Measurements from ENCODE around the gene NT5C3B.
A peak's percentile ranks its signal among the peaks of the same experiment; 100 is the strongest.

The NT5C3B gene

GRCh38 chr17:41864498-41864835, 28.4 kb upstream of the NT5C3B start (continued):
- no peak for TF ChIP-seq ZNF654 (tag by site-specific recombination; IDR thresholded peaks at IDR 0.05; ENCODE audit: low read depth)
- TF ChIP-seq, protein P1, sequence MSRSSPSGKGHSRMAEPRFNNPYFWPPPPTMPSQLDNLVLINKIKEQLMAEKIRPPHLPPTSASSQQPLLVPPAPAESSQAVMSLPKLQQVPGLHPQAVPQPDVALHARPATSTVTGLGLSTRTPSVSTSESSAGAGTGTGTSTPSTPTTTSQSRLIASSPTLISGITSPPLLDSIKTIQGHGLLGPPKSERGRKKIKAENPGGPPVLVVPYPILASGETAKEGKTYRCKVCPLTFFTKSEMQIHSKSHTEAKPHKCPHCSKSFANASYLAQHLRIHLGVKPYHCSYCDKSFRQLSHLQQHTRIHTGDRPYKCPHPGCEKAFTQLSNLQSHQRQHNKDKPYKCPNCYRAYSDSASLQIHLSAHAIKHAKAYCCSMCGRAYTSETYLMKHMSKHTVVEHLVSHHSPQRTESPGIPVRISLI (tag by site-specific recombination; IDR thresholded peaks at IDR 0.05) = no peak
- no peak for TF ChIP-seq ZNF155 (tag by site-specific recombination; IDR thresholded peaks at IDR 0.05)
- 0 out of 2 replicates have a peak, but pooled peaks have one; percentile 91 for TF ChIP-seq SCRT2 (tag by site-specific recombination; IDR thresholded peaks at IDR 0.05)
- TF ChIP-seq ZNF398 (tag by site-specific recombination; IDR thresholded peaks at IDR 0.05) = peak; percentile 81
- TF ChIP-seq ZNF423 (tag by site-specific recombination; IDR thresholded peaks at IDR 0.05) = no peak
- no peak for TF ChIP-seq KLF10 (tag by site-specific recombination; IDR thresholded peaks at IDR 0.05)
- no peak for TF ChIP-seq ZBTB21 (tag by site-specific recombination; IDR thresholded peaks at IDR 0.05)
- TF ChIP-seq ZNF354C (tag by site-specific recombination; IDR thresholded peaks at IDR 0.05; ENCODE audit: borderline replicate concordance, low read depth) = no peak
- no peak for TF ChIP-seq ZNF530 (tag by site-specific recombination; IDR thresholded peaks at IDR 0.05; ENCODE audit: low read depth)
- no peak for TF ChIP-seq ZNF544 (tag by site-specific recombination; IDR thresholded peaks at IDR 0.05)
- no peak for TF ChIP-seq ZNF677 (tag by site-specific recombination; IDR thresholded peaks at IDR 0.05)
- TF ChIP-seq ZNF707 (tag by site-specific recombination; IDR thresholded peaks at IDR 0.05) = no peak
- no peak for TF ChIP-seq ZBTB6 (tag by site-specific recombination; IDR thresholded peaks at IDR 0.05)
- no peak for TF ChIP-seq TRIM28 (IDR thresholded peaks at IDR 0.05; ENCODE audit: borderline replicate concordance, low read length)
- no peak for TF ChIP-seq ZNF701 (tag by site-specific recombination; IDR thresholded peaks at IDR 0.05)
- TF ChIP-seq ZNF184 (tag by site-specific recombination; IDR thresholded peaks at IDR 0.05) = no peak
- TF ChIP-seq ZNF248 (tag by site-specific recombination; IDR thresholded peaks at IDR 0.05) = no peak
- TF ChIP-seq, protein P2, sequence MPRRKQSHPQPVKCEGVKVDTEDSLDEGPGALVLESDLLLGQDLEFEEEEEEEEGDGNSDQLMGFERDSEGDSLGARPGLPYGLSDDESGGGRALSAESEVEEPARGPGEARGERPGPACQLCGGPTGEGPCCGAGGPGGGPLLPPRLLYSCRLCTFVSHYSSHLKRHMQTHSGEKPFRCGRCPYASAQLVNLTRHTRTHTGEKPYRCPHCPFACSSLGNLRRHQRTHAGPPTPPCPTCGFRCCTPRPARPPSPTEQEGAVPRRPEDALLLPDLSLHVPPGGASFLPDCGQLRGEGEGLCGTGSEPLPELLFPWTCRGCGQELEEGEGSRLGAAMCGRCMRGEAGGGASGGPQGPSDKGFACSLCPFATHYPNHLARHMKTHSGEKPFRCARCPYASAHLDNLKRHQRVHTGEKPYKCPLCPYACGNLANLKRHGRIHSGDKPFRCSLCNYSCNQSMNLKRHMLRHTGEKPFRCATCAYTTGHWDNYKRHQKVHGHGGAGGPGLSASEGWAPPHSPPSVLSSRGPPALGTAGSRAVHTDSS (tag by site-specific recombination; IDR thresholded peaks at IDR 0.05) = no peak
- no peak for TF ChIP-seq KLF9 (tag by site-specific recombination; IDR thresholded peaks at IDR 0.05; ENCODE audit: low read depth)
- TF ChIP-seq ZNF558 (tag by site-specific recombination; IDR thresholded peaks at IDR 0.05) = no peak
- TF ChIP-seq ELK4 (IDR thresholded peaks at IDR 0.05; ENCODE audit: borderline replicate concordance, low read depth, low read length) = no peak
- TF ChIP-seq KLF17 (tag by site-specific recombination; IDR thresholded peaks at IDR 0.05) = no peak
- TF ChIP-seq KLF1 (tag by site-specific recombination; IDR thresholded peaks at IDR 0.05) = no peak
- no peak for TF ChIP-seq PRDM10 (tag by site-specific recombination; IDR thresholded peaks at IDR 0.05)
- TF ChIP-seq SALL2 (tag by site-specific recombination; IDR thresholded peaks at IDR 0.05; ENCODE audit: borderline replicate concordance) = no peak
- no peak for TF ChIP-seq ZBTB10 (tag by site-specific recombination; IDR thresholded peaks at IDR 0.05)
